HG02885 (cell line): ENCODE results near the gene FIBIN.

Experiments
- ATAC-seq: cut with Tn5 transposase; IDR thresholded peaks from one replicate; pipeline ENCODE4 v1.9.1; 2021; ENCODE audit warnings: mild to moderate bottlenecking; ENCODE audit not compliant: unreplicated experiment, poor library complexity

Gene FIBIN

GRCh38 chr11:27018902-27019529, 25.1 kb downstream of the FIBIN start:
- ATAC-seq = no peak

- ATAC-seq = no peak
Measured at GRCh38 chr11:27020751-27021150, 26.8 kb downstream of the FIBIN start.

- ATAC-seq = no peak
Measured at GRCh38 chr11:27022659-27023251, 28.8 kb downstream of the FIBIN start.

DNA sequence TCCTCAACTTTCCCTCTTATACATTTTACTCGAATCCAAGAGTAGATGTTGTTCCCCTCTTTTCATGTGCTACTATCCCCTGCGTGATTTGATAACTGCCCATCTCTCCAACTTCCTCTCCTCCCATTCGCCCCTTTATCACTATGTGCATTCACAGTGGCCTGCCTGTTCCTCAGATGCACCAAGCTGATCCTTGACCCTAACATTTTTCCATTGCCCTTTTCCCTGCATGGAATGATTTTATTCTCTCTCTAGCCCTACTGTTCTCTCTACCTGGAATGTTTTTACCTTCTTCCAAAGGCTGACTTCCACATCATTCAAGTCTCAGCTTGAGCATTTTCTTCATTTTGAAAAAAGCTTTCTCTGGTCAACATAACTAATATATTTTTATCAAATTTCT, 31.0 kb downstream of the FIBIN start:
- ATAC-seq = no peak

DNA sequence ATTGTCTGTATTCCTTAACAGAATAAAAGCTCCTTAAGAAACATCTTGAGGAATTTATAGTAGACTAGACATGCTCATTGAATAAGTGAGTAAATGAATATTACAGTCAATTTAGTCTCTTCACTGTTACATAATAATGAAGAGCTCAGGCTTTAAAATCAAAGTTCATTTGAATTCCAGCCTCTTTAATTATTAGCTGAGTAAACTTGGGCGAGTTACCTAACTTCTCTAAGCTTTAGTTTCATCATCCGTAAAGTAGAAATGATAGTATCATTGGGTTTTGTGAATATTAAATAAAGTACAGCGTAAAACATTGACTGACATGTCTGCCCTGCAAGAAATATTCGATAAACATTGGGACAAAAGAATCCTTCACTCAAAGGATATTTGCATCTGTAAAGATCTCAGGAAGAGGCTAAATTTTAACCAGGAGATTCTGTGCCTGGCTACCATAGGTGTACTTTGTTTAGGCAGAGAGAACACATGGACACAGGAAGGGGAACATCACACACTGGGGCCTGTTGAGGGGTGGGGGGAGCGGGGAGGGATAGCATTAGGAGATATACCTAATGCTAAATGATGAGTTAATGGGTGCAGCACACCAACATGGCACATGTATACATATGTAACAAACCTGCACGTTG, 31.5 kb downstream of the FIBIN start:
- no peak for ATAC-seq

- ATAC-seq = no peak
Measured at GRCh38 chr11:27025957-27026733, 32.2 kb downstream of the FIBIN start.

GRCh38 chr11:27028561-27028965, 34.7 kb downstream of the FIBIN start:
- ATAC-seq = no peak

- ATAC-seq = no peak
Measured at GRCh38 chr11:27029966-27030365, 36.1 kb downstream of the FIBIN start.

GRCh38 chr11:27031754-27032153, 37.8 kb downstream of the FIBIN start:
- no peak for ATAC-seq

GRCh38 chr11:27039873-27040272, 46.0 kb downstream of the FIBIN start:
- no peak for ATAC-seq

DNA sequence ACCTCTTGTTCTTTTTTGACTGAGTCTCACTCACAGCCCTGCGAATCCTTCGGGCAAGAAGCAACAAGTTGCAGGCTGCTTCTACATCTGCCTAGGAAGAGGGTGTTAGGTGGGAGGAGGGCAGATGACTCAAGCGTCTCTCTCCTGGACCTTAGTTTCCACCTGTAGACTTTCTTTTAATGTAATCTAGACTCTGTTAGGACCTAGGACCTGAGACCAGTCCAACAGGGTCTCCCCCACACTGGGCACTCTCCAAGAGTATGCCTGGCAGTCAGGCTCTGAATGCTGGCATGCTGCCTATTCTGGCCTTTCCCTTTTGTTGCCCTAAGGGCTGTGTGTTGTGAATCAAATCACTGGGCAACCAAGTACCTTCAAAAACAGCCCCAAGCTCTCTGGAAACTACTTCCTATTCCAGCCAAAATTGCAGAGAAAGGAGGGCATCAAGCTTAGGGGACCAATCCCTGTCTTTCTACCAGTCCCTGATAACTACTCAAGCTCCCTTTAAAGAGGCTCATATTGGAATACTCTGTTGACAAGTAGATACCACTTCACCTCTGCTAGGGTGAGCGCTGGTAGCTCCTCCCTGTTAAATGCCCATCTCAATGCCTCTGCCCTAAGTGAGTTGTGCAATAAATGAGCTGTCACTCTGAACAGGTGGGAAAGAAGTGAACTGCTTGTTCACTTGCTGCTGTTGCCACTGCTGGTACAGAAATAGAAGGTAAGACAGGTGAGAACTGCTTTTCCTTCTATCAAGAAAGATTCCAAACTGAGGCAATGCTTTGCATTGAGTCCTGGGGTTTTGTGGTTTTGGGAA, 46.6 kb downstream of the FIBIN start, which contains the start of gene BBOX1:
TSS of gene BBOX1 (plus strand) at position 514 of the 814 bp plus-strand sequence. CDS start 14,616 bp downstream, outside the sequence.
- no peak for ATAC-seq

- ATAC-seq = no peak
Measured at GRCh38 chr11:27041141-27041899, 47.4 kb downstream of the FIBIN start.
